K562 (cell line): ENCODE results near the gene P2RX1. TPM values are rescaled to one million over a fixed set of nuclear protein-coding genes. Genes with fewer than 3 reads are reported as not detected.

Source experiments
- ATAC-seq: fragments of 200-7000 bp; cut with Tn5 transposase; 3 replicates; pipeline ENCODE4 v1.9.1; 2020; ENCODE audit warnings: moderate library complexity
- BruUV-seq: library from RNA; stranded (reverse); fragments of 400-500 nt; replicated peaks from 2 replicates; lab custom pipeline; 2021; lab: Mats Ljungman, UMichigan
- CTCF ChIA-PET: fragments of 300-600 bp; formaldehyde crosslinking; extraction: SDS; loops from one replicate; lab custom pipeline; 2021; ENCODE audit warnings: low intra/inter-chr PET ratio; lab: Yijun Ruan, JAX
- POLR2A ChIA-PET: fragments of 300-600, 350-650 bp; sonication (Branson Sonifier 250); formaldehyde crosslinking; extraction: SDS; loops from one replicate; lab custom pipeline; 2021; ENCODE audit warnings: antibody characterized with exemption, inconsistent platforms; lab: Yijun Ruan, JAX
- DNase-seq, 4 experiments: peaks; one replicate each; pipeline versions ENCODE4 v3.0.0 to v3.0.0-alpha.2; 2011 to 2018; ENCODE audit warnings: low spot score in 3 of 4, mixed read lengths in 3 of 4; ENCODE audit errors: extremely low read depth in 1 of 4
- FAIRE-seq: peaks from 2 replicates; lab custom pipeline; 2011; peaks lifted over from hg19 to GRCh38; lab: Jason Lieb, UNC
- H2AFZ ChIP-seq: 2 replicates; pipeline ENCODE4 v1.6.0; 2011; ENCODE audit warnings: low read depth, low read length, control low read depth, inconsistent platforms
- H3K27ac ChIP-seq: fragments of 200-600 bp; 3 replicates; pipeline ENCODE4 v1.8.0; 2011; ENCODE audit warnings: low read depth, mild to moderate bottlenecking, control low read depth, inconsistent platforms, low read length, moderate library complexity, mixed read lengths; ENCODE audit errors: extremely low read depth
- H3K27me3 ChIP-seq, 2 experiments: fragments of 300-600 bp in 1 of 2; 2 replicates in 1 of 2; 3 replicates in 1 of 2; pipeline versions ENCODE4 v1.6.0 to v1.8.0; 2011; ENCODE audit warnings: inconsistent platforms in 2 of 2, low read length in 2 of 2, mild to moderate bottlenecking in 1 of 2, mixed read lengths in 1 of 2, moderate library complexity in 1 of 2; ENCODE audit not compliant: control insufficient read depth in 2 of 2, insufficient read depth in 2 of 2
- H3K36me3 ChIP-seq: fragments of 300-600 bp; 3 replicates; pipeline ENCODE4 v1.8.0; 2011; ENCODE audit warnings: mild to moderate bottlenecking, low read length, inconsistent platforms; ENCODE audit not compliant: control insufficient read depth, insufficient read depth
- H3K4me1 ChIP-seq, 2 experiments: fragments of 200-600 bp in 1 of 2; replicated peaks in 1 of 2; 2 replicates in 1 of 2; 3 replicates in 1 of 2; pipeline versions ENCODE4 v1.5.1 to v1.8.0; 2011; ENCODE audit warnings: inconsistent platforms in 2 of 2, low read length in 2 of 2, mild to moderate bottlenecking in 1 of 2, mixed read lengths in 1 of 2, moderate library complexity in 1 of 2; ENCODE audit not compliant: control insufficient read depth in 2 of 2, insufficient read depth in 2 of 2
- H3K4me2 ChIP-seq: 2 replicates; pipeline ENCODE4 v1.6.1; 2011; ENCODE audit warnings: low read length, control low read depth, inconsistent platforms, mixed read lengths; ENCODE audit not compliant: insufficient read depth
- H3K4me3 ChIP-seq: fragments of 200-600 bp; sonication (generic), shearing (Covaris generic); 2 replicates; pipeline ENCODE4 v1.5.1; 2016; ENCODE audit warnings: control low read depth, inconsistent platforms
- H3K79me2 ChIP-seq: fragments of 200-600 bp; 3 replicates; pipeline ENCODE4 v1.8.0; 2011; ENCODE audit warnings: low read length, inconsistent platforms; ENCODE audit not compliant: control insufficient read depth, insufficient read depth
- H3K9ac ChIP-seq, 2 experiments: 2 replicates each; pipeline versions ENCODE4 v1.6.0 to v1.6.1; 2011; ENCODE audit warnings: low read depth in 2 of 2, low read length in 2 of 2, control low read depth in 1 of 2, inconsistent platforms in 1 of 2, mild to moderate bottlenecking in 1 of 2, mixed read lengths in 1 of 2; ENCODE audit not compliant: insufficient read depth in 1 of 2
- H3K9me1 ChIP-seq: one replicate; pipeline ENCODE4 v1.6.0; 2011; ENCODE audit warnings: inconsistent platforms, mild to moderate bottlenecking, low read length, moderate library complexity; ENCODE audit not compliant: control insufficient read depth, insufficient read depth
- H3K9me3 ChIP-seq: replicated peaks from 2 replicates; pipeline ENCODE4 v1.5.1; 2011; ENCODE audit warnings: low read depth, low read length, inconsistent platforms; ENCODE audit not compliant: control insufficient read depth, insufficient read depth
- H4K20me1 ChIP-seq: replicated peaks from 2 replicates; pipeline ENCODE4 v1.6.1; 2011; ENCODE audit warnings: low read length, inconsistent platforms, mixed read lengths; ENCODE audit not compliant: control insufficient read depth, insufficient read depth
- GABPB2 ChIP-seq: fragments of 250-450 bp; sonication (Bioruptor Pico); conservative IDR thresholded peaks from 2 replicates; pipeline ENCODE4 v1.5.1; 2021; ENCODE audit warnings: mild to moderate bottlenecking
- NEUROD1 ChIP-seq: fragments of 150-350 bp; IDR thresholded peaks from 2 replicates; pipeline ENCODE4 v1.6.1; 2014; ENCODE audit warnings: borderline replicate concordance, low read length, low read depth; ENCODE audit not compliant: partially characterized antibody
- NRF1 ChIP-seq, 2 experiments: fragments of 450-650 bp; IDR thresholded peaks in 1 of 2; conservative IDR thresholded peaks in 1 of 2; 2 replicates each; pipeline ENCODE4 v1.6.1; 2014; ENCODE audit warnings: mild to moderate bottlenecking in 2 of 2
- PHF8 ChIP-seq: fragments of 200-600 bp; sonication (generic); IDR thresholded peaks from 2 replicates; pipeline ENCODE4 v1.6.1; 2012; ENCODE audit warnings: mixed run types, mild to moderate bottlenecking, inconsistent platforms, low read length, moderate library complexity, borderline replicate concordance
- WGBS: fragments of 100-300 bp; shearing (Covaris generic); methylation state at CpG from one replicate; pipeline ENCODE4 v1.1.6; 2016; ENCODE audit warnings: low coverage, mixed read lengths; ENCODE audit not compliant: insufficient coverage; ENCODE audit errors: missing lambda C conversion rate; 5-methylcytosine and 5-hydroxymethylcytosine counted together
- in situ Hi-C: fragments of 300-500 bp; cut with MboI; formaldehyde crosslinking; loops from 4 replicates; pipeline ENCODE4 v1.15.0; 2018; ENCODE audit warnings: inconsistent platforms, mixed read lengths
- intact Hi-C: fragments of 100-400 bp; cut with micrococcal nuclease; formaldehyde crosslinking; loops from 2 replicates; pipeline ENCODE4 v1.14.2; 2022
- polyA plus RNA-seq, 8 experiments: library from polyadenylated mRNA; depleted of rRNA in 4 of 8; stranded (reverse) in 5 of 8; unstranded in 3 of 8; fragments of >200 nt; fragmentation: Nextera tagmentation in 2 of 8; fragmentation: Illumina TruSeq in 1 of 8; extraction: Ambion mirVana in 2 of 8; extraction: Trizol in 1 of 8; gene quantifications; 2 replicates each; pipeline versions ENCODE4 v1.2.1 to v1.2.3, GENCODE V29; 2011 to 2014; ENCODE audit warnings: inconsistent platforms in 1 of 8, missing spikeins in 1 of 8
- total RNA-seq, 7 experiments: library from RNA; depleted of rRNA in 6 of 7; stranded (reverse); fragments of >200 nt in 6 of 7; fragmentation: Illumina TruSeq in 2 of 7; extraction: Trizol in 2 of 7; gene quantifications; 2 replicates each; pipeline versions ENCODE4 v1.2.1 to v1.2.3, GENCODE V29; 2011 to 2021; ENCODE audit warnings: low replicate concordance in 1 of 7

P2RX1 gene
- total and polyA plus RNA-seq, 9 of the 15 experiments (the other 6 are each of a cell fraction or from before 2014, with no cell fraction given), result 0.27 to 20.3 (median 10.3) TPM

- H3K4me1 ChIP-seq, result peaks cover 0 to 5% of the 10 kb centered on the region in 2 experiments; a peak in 3 of 5 replicates
- H3K9me1 ChIP-seq, result no peaks in the 10 kb centered on the region
- no peak overlapping the region for H3K4me3 ChIP-seq
- H3K27me3 ChIP-seq, result peaks cover 2 to 5% of the 10 kb centered on the region in 2 experiments; a peak in 2 of 5 replicates
- H3K79me2 ChIP-seq, result no peaks in the 10 kb centered on the region
- intact Hi-C loops, result no loop called here
- CTCF ChIA-PET, result no interaction called here
- H3K9ac ChIP-seq, result no peak overlapping the region
- H3K9me3 ChIP-seq, result no peaks in the 10 kb centered on the region
- H3K36me3 ChIP-seq, result no peaks in the 10 kb centered on the region
- ATAC-seq, result no peak
- no TSS peak for BruUV-seq
- in situ Hi-C loops, result no loop called here
- H4K20me1 ChIP-seq, result no peaks in the 10 kb centered on the region
- no peak for DNase-seq
- no peak overlapping the region for H2AFZ ChIP-seq
- 31% methylated on average over 15 of the region's 24 CpGs for WGBS
- no peak for TF ChIP-seq GABPB2
- 0 out of 4 replicates have a peak, but pooled peaks of 1 of the 2 experiments have one; percentile 13 for TF ChIP-seq NRF1 (conservative IDR thresholded peaks at IDR 0.05 in 1 of 2, IDR thresholded peaks at IDR 0.05 in 1 of 2)
- TF ChIP-seq, all 486 proteins: peak for 1
- Histone ChIP-seq H3K4me2 (no peak overlapping the region), H3K27ac (no peak overlapping the region)
- POLR2A ChIA-PET, result no interaction called here
- FAIRE-seq, result no peak
These were observed 64.7 kb downstream of the P2RX1 start for GRCh38 chr17:3851461-3852100.

GRCh38 chr17:3848229-3848835, 67.9 kb downstream of the P2RX1 start:
- H3K9me1 ChIP-seq, result no peaks in the 10 kb centered on the region
- in situ Hi-C loops (no loop called here), intact Hi-C loops (loop anchor here (10.0 kb wide), 3 partner anchors 56 to 226 kb away; no protein-coding TSS in a partner anchor)
- H4K20me1 ChIP-seq, result no peaks in the 10 kb centered on the region
- no TSS peak for BruUV-seq
- no peak overlapping the region for H3K4me2 ChIP-seq
- H3K27ac ChIP-seq, result no peak overlapping the region
- peaks cover 14% of the 10 kb centered on the region; the same call in 2 of the 3 replicates for H3K36me3 ChIP-seq
- H3K9me3 ChIP-seq, result no peaks in the 10 kb centered on the region
- WGBS, result 49% methylated on average over 9 of the region's 9 CpGs
- H3K27me3 ChIP-seq, result peaks cover 2 to 5% of the 10 kb centered on the region in 2 experiments; a peak in 2 of 5 replicates
- no peak for ATAC-seq
- no peak for TF ChIP-seq PHF8
- TF ChIP-seq NEUROD1, result no peak
- FAIRE-seq, result no peak
- ChIA-PET CTCF (no interaction called here), POLR2A (no interaction called here)
- peaks cover 27% of the 10 kb centered on the region for H3K79me2 ChIP-seq
- H3K9ac ChIP-seq, result no peak overlapping the region
- peaks cover 2 to 13% of the 10 kb centered on the region in 2 experiments; a peak in 4 of 5 replicates for H3K4me1 ChIP-seq
- H2AFZ ChIP-seq, result 0 out of 2 replicates have a peak overlapping the region, but pooled peaks have one; percentile 16
- H3K4me3 ChIP-seq, result no peak overlapping the region
- no peak for DNase-seq
